HG03354 (cell line): ENCODE measurements around the gene CCNB1IP1.
"Not testable (repeated sequence)": the region's sequence is repeated elsewhere in the genome, so short reads cannot be mapped to it uniquely, and the experiment has no call there.

ENCODE experiments used
- ATAC-seq: cut with Tn5 transposase; IDR thresholded peaks from one replicate; pipeline ENCODE4 v1.9.1; 2021; ENCODE audit warnings: mild to moderate bottlenecking; ENCODE audit not compliant: unreplicated experiment, poor library complexity, severe bottlenecking

CCNB1IP1 gene

DNA sequence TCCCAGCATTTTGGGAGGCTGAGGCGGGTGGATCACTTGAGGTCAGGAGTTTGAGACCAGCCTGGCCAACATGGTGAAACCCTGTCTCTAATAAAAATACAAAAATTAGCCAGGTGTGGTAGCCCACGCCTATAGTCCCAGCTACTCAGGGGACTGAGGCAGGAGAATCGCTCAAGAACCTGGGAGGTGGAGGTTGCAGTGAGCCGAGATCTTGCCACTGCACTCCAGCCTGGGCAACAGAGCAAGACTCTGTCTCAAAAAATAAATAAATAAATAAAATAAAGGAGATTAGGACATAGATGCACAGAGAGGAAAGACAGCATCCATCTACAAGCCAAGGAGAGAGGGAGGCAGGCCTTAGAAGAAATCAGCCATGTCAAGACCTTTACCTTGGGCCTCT lies 8.0 kb upstream of the CCNB1IP1 start:
- ATAC-seq = not testable (repeated sequence)

DNA sequence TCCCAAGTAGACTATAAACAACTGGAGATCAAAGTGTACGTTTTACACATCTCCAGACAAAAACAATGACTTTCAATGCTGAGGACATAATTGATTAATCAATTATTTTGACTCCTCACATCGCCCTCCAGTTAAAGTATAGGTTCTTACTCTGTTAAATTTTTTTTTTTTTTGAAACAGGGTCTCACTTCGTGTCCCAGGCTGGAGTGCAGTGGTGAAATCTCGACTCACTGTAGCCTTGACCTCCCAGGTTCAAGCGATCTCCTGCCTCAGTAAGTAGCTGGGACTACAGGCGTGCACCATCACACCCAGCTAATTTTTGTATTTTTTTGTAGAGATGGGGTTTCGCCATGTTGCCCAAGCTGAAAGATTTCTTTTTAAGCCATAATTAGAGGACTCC lies 938 bp upstream of the CCNB1IP1 start:
- no peak for ATAC-seq

- ATAC-seq = peak; percentile 25
Observed at GRCh38 chr14:20333494-20333841, 389 bp upstream of the CCNB1IP1 start.

DNA sequence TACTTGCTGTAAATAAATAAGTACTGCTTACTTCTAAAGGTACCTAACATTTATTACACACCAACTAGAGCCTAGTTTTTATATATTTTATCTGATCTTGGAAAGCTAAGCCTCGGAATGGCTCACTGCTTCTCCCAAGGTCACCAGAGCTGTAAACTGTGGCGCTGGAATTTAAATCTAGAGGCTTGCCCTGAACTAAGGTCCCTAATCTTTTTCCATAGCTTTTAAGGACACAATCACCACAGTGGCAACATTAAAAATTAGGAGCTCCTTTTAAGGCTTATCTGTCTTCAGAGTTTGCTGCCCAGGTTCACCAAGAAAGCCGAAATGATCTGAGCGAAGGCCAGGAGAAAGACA lies 670 bp downstream of the CCNB1IP1 start:
- no peak for ATAC-seq

GRCh38 chr14:20331053-20331613 lies 1.9 kb downstream of the CCNB1IP1 start:
- ATAC-seq = no peak

- ATAC-seq = no peak
Observed at GRCh38 chr14:20329355-20329754, 3.7 kb downstream of the CCNB1IP1 start.

DNA sequence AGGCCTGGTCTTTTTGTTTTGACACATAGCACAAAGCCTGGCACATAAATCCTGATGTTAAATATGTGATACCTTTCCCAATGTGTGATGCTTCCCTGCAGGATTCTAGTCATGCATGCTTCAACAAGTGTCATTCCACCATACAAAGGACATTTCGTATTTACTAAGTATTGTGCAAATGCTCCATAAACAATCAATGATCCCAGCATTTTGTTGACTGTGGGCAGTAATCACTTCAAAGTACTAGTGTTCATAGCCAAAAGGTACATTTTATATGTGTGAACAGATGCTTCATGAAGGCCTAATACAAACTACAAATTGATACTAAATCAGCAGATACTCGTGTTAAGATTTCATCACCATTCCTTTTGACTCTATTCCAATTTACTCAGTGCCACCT lies 4.4 kb downstream of the CCNB1IP1 start:
- ATAC-seq = no peak

GRCh38 chr14:20327005-20327869 lies 5.8 kb downstream of the CCNB1IP1 start:
- no peak for ATAC-seq

- ATAC-seq = no peak
Observed at GRCh38 chr14:20317720-20318119, 15.4 kb downstream of the CCNB1IP1 start.

DNA sequence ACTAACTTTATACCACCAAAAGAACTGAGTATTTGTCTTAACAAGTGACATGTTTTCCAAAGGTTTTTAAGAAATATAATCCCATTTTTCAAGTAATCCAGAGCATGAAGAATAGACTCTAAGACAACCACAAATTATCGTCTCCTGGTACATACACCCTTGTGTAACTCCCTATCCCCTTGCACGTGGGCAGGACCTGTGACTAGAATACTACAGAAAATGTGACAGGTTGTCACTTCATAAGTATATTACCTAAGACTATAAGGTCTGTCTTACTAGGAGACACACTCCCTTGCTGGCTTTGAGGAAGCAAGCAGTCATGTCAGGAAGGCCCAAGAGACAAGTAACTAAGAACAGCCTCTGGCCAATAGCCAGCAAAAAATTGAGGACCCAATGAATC lies 19.1 kb downstream of the CCNB1IP1 start:
- ATAC-seq = no peak

- ATAC-seq = peak; percentile 9
Observed at GRCh38 chr14:20306079-20306423, 27.0 kb downstream of the CCNB1IP1 start.

DNA sequence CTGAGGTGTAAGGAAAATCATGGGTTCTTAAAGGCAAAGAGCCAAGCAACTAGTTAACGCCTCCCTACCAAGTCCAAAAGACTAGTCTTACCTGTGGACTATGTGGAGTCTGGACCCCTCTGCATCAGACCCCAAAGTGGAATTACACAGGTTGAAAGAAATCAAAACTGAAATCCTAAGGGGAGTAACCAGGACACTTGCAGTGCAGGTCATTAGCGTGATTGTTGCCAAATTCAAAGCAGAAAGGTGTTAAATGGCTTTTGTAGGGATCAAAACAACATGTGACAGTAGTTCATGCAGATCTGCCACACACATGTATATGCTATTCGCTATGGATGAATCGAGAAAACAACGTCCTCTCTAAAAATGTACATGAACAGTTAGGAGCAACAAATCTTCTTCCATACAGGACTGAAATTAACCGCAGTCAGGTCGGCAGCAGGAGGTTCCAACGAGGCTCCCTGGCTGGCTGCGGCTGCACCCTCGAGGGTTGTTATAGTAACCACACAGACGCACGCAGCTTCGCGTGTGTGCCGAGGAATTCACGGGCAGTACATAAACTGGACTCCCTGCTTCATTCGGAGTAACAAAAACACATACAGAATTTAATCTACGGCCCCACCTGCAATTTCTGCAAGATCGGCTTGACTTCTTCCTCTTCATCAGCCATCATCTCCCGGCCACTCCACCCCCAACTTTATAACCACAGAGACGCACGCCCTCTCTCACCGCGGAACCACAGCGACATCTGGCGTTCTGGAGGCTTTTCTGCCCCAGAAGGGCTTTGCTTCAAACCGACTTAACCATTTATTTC lies 27.6 kb downstream of the CCNB1IP1 start, which contains the start of gene TTC5:
TSS of gene TTC5 (minus strand) at position 687 of the 814 bp plus-strand sequence. CDS start at position 673, 14 bp downstream.
- ATAC-seq = peak; percentile 97

- ATAC-seq = no peak
Observed at GRCh38 chr14:20302042-20302755, 30.9 kb downstream of the CCNB1IP1 start.

- ATAC-seq = peak; percentile 86
Observed at GRCh38 chr14:20295067-20295466, 38.0 kb downstream of the CCNB1IP1 start.

DNA sequence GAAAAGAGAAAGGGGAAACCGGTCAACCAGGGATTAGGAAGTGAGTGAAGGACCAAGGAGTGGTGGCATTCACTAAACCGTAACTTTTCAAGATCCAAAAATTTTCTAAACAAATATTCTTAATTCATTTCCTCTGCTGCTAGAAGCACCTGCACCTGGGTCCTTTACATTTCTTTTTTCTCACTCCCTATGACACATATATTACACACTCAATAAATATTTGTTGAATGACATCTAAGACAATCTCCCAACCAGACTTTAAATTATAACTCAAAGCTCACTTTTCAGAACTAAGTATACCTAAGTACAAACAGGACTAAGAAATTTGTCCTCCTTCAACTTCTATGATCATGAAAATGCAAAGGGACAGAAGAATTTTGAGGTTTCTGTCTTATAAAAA lies 38.4 kb downstream of the CCNB1IP1 start:
- ATAC-seq = no peak

GRCh38 chr14:20281998-20282397 lies 51.1 kb downstream of the CCNB1IP1 start:
- ATAC-seq = not testable (repeated sequence)

- not testable (repeated sequence) for ATAC-seq
Observed at GRCh38 chr14:20280265-20280664, 52.8 kb downstream of the CCNB1IP1 start.

GRCh38 chr14:20278414-20278813 lies 54.7 kb downstream of the CCNB1IP1 start:
- ATAC-seq = no peak

- ATAC-seq = no peak
Observed at GRCh38 chr14:20277409-20277808, 55.7 kb downstream of the CCNB1IP1 start.

- no peak for ATAC-seq
Observed at GRCh38 chr14:20274062-20274461, 59.0 kb downstream of the CCNB1IP1 start.
